Measurements from ENCODE around the gene CDCA3. TPM values are rescaled to one million over a fixed set of nuclear protein-coding genes. Genes with fewer than 3 reads are reported as not detected.
A peak's percentile ranks its signal among the peaks of the same experiment; 100 is the strongest.
"Not testable (repeated sequence)": the region's sequence is repeated elsewhere in the genome, so short reads cannot be mapped to it uniquely, and the experiment has no call there.

The CDCA3 gene
- 27.2 and 32.5 TPM in 2 replicates for total RNA-seq

DNA sequence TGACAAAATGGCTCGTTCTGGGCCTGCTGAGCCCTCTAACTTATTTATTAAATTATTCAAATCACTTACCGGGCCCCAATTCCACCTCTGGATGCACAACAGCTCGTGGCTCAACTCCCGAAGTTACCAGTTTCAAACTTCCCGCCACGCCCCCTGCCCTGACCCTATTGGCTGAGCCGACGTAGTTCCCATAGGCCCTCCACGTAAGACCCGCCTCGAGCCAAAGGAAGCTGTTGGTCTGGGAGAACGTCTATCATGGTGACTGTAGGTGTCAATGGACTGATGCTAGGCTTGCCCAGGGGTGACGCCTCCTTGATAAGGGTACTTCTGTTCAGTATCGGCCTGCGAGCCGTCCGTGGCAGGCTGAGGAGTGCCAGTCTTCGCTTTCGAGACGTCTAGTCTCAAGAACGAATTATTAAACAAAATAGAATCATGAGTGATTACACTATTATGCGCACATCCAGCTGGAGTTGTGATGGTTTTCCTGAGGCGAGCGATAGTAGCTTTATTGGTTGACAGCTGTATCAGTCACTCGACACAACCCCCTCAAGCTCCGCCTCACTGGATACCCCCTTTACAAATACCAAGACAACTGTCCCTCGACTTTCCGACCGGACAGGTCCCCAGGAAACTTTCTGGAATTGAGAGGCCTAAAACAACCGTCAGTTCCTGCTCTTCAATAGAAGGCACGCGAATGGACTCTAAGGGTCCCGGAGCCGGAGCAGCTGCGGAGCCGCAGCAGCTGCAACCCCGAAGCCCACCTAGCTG lies at the start of gene CDCA3:
TSS of gene CDCA3 (minus strand) at position 134 of the 768 bp plus-strand sequence. CDS start 334 bp downstream, outside the sequence.
- H3K4me1 Mint-ChIP-seq (ENCODE audit: low read depth) = peaks cover 50% of the 10 kb centered on the region
- intact Hi-C loops (cut with micrococcal nuclease) = loop anchor here (1.0 to 5.0 kb wide), 7 partner anchors 26 to 358 kb away; partner anchors contain the start of genes C1RL, CD4, GAPDH and MRPL51
- H3K4me3 Mint-ChIP-seq = peak within 1 kb of the TSS; percentile 91
- no peaks in the 10 kb centered on the region for H3K9me3 Mint-ChIP-seq
- H3K27ac Mint-ChIP-seq = peak within 1 kb of the TSS; percentile 96
- peak; percentile 90 for DNase-seq (ENCODE audit: low spot score)
- peaks cover 29% of the 10 kb centered on the region for H3K36me3 Mint-ChIP-seq (ENCODE audit: low read depth)
- H3K27me3 Mint-ChIP-seq (ENCODE audit: insufficient read depth) = peaks cover 2% of the 10 kb centered on the region

GRCh38 chr12:6899837-6900519 lies 48.9 kb upstream of the CDCA3 start:
- peaks cover 11% of the 10 kb centered on the region for H3K4me1 Mint-ChIP-seq (ENCODE audit: low read depth)

GRCh38 chr12:6899427-6899826 lies 48.3 kb upstream of the CDCA3 start:
- no peak overlapping the region for H3K4me3 Mint-ChIP-seq
- no peaks in the 10 kb centered on the region for H3K27me3 Mint-ChIP-seq (ENCODE audit: insufficient read depth)
- peaks cover 11% of the 10 kb centered on the region for H3K4me1 Mint-ChIP-seq (ENCODE audit: low read depth)
- peaks cover 1% of the 10 kb centered on the region for H3K36me3 Mint-ChIP-seq (ENCODE audit: low read depth)
- no peak overlapping the region for H3K27ac Mint-ChIP-seq
- intact Hi-C loops (cut with micrococcal nuclease) = no loop called here
- no peaks in the 10 kb centered on the region for H3K9me3 Mint-ChIP-seq
- no peak for DNase-seq (ENCODE audit: low spot score)

More at GRCh38 chr12:6899837-6900519, 48.9 kb upstream of the CDCA3 start:
- no peak for DNase-seq (ENCODE audit: low spot score)
- intact Hi-C loops (cut with micrococcal nuclease) = loop anchor here (1.0 kb wide), 1 partner anchor 9 kb away; no protein-coding TSS in a partner anchor
- H3K9me3 Mint-ChIP-seq = no peaks in the 10 kb centered on the region
- peaks cover 1% of the 10 kb centered on the region for H3K36me3 Mint-ChIP-seq (ENCODE audit: low read depth)
- no peaks in the 10 kb centered on the region for H3K27me3 Mint-ChIP-seq (ENCODE audit: insufficient read depth)
- peak overlapping the region; percentile 16 for H3K27ac Mint-ChIP-seq
- no peak overlapping the region for H3K4me3 Mint-ChIP-seq

- intact Hi-C loops (cut with micrococcal nuclease) = no loop called here
- Mint-ChIP-seq H3K4me1 (ENCODE audit: low read depth) (peaks cover 16% of the 10 kb centered on the region), H3K36me3 (ENCODE audit: low read depth) (peaks cover 1% of the 10 kb centered on the region), H3K4me3 (no peak overlapping the region), H3K27ac (no peak overlapping the region), H3K9me3 (no peaks in the 10 kb centered on the region), H3K27me3 (ENCODE audit: insufficient read depth) (no peaks in the 10 kb centered on the region)
- no peak for DNase-seq (ENCODE audit: low spot score)
Measured at GRCh38 chr12:6896846-6897435, 45.9 kb upstream of the CDCA3 start.

DNA sequence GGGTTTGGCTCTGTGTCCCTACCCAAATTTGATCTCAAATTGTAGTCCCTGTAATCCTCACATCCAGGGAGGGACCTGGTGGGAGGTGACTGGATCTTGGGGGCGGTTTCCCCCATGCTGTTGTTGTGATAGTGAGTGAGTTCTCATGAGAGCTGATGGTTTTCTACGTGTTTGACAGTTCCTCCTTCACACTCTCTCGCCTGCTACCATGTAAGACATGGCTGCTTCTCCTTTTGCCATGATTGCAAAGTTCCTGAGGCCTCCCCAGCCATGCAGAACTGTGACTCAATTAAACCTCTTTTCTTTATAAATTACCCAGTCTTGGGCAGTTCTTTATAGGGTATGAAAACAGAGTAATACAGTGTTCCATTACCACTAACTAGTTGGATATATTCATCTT lies 43.2 kb upstream of the CDCA3 start:
- Mint-ChIP-seq H3K4me1 (ENCODE audit: low read depth) (peaks cover 20% of the 10 kb centered on the region), H3K27me3 (ENCODE audit: insufficient read depth) (no peaks in the 10 kb centered on the region), H3K27ac (no peak overlapping the region), H3K36me3 (ENCODE audit: low read depth) (peaks cover 1% of the 10 kb centered on the region), H3K9me3 (no peaks in the 10 kb centered on the region), H3K4me3 (no peak overlapping the region)
- intact Hi-C loops (cut with micrococcal nuclease) = loop anchor here (5.0 kb wide), 1 partner anchor 402 kb away; the partner anchor contains the start of genes MRPL51 and NCAPD2
- no peak for DNase-seq (ENCODE audit: low spot score)

DNA sequence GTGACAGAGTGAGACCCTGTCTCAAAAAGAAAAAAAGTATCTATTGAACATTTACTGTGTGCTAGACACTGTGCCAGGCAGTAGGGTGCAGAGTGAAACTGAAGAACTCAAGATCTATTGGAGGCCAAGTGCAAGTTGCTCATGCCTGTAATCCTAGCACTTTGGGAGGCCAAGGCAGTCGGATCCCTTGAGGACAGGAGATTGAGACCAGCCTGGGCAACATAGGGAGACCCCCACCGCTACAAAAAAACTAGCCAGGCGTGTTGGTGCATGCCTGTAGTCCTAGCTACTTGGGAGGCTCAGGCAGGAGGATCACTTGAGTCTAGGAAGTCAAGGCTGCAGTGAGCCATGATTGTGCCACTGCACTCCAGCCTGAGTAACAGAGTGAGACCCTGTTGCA lies 41.6 kb upstream of the CDCA3 start:
- not testable (repeated sequence) for H3K27me3 Mint-ChIP-seq (ENCODE audit: insufficient read depth); H3K9me3 Mint-ChIP-seq; DNase-seq (ENCODE audit: low spot score); H3K36me3 Mint-ChIP-seq (ENCODE audit: low read depth)
- Mint-ChIP-seq H3K4me3 (peak overlapping the region; percentile 33), H3K4me1 (ENCODE audit: low read depth) (peaks cover 19% of the 10 kb centered on the region), H3K27ac (peak overlapping the region; percentile 70)
- intact Hi-C loops (cut with micrococcal nuclease) = loop anchor here (5.0 kb wide), 1 partner anchor 400 kb away; the partner anchor contains the start of genes MRPL51 and NCAPD2

DNA sequence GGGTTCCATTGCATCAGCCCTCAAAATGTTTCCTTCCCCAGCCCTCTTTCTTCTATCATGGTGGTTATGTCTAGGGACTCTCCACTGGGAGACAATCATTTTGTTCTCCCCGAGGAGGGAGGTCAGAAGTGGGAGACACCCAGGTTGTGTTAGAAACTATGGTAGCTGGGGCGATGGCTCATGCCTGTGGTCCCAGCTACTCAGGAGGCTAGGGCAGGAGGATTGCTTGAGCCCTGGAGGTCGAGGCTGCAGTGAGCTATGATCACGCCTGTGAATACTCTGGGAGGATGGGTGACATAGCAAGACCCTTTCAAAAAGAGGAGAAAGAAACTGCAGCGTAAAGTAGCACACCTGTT lies 40.5 kb upstream of the CDCA3 start:
- Mint-ChIP-seq H3K27me3 (ENCODE audit: insufficient read depth) (no peaks in the 10 kb centered on the region), H3K4me3 (peak overlapping the region; percentile 84), H3K27ac (peak overlapping the region; percentile 95), H3K4me1 (ENCODE audit: low read depth) (peaks cover 19% of the 10 kb centered on the region), H3K9me3 (no peaks in the 10 kb centered on the region), H3K36me3 (ENCODE audit: low read depth) (peaks cover 5% of the 10 kb centered on the region)
- DNase-seq (ENCODE audit: low spot score) = no peak
- intact Hi-C loops (cut with micrococcal nuclease) = loop anchor here (1.0 to 5.0 kb wide), 12 partner anchors 9 to 399 kb away; partner anchors contain the start of genes CHD4, COPS7A, EMG1 and ENO2

DNA sequence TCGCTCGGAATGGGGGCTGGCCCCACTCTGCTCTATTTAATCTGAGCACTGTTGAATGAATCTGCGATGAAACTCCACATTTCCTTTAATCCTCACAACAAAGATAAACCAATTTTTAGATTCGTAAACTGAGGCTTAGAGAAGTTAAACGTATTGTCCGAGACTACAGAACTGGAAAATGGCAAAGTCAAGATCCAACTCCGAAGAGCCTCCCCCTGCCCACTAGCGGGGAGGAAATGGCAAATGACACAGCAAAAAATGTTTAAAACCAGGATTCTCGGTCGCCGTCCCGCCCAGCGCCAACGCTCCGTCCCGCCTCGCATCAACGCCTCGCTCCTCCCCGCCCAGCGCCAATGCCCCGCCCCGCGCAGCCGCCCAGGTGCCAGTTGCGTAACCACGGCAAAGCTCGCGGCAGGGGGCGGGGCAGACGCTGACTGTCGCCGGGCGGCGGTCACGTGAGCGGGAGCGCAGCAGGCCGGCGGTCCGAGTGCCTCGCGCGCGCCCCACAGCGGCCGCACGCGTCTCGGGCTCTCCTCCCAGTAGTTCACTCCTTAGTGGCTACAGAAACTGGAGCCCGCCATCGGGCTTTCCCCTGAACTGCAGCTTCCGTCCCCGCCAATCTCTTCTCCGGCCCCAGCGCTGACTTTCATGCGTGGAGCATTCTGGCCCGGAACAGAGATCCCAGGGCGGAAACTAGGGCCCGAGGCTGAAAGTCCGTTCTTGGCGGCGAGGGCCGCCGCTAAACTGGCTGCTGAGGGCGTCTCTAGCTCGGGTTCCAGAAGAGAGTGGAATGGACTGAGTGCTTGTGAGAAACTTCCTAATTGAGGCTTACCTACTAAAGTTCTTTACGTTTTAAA lies 39.9 kb upstream of the CDCA3 start:
- intact Hi-C loops (cut with micrococcal nuclease) = loop anchor here (1.0 to 5.0 kb wide), 12 partner anchors 9 to 399 kb away; partner anchors contain the start of genes CHD4, COPS7A, EMG1 and ENO2
- Mint-ChIP-seq H3K36me3 (ENCODE audit: low read depth) (peaks cover 5% of the 10 kb centered on the region), H3K4me1 (ENCODE audit: low read depth) (peaks cover 19% of the 10 kb centered on the region), H3K4me3 (peak overlapping the region; percentile 84), H3K27me3 (ENCODE audit: insufficient read depth) (no peaks in the 10 kb centered on the region), H3K27ac (peak overlapping the region; percentile 95), H3K9me3 (no peaks in the 10 kb centered on the region)
- peak; percentile 98 for DNase-seq (ENCODE audit: low spot score)

DNA sequence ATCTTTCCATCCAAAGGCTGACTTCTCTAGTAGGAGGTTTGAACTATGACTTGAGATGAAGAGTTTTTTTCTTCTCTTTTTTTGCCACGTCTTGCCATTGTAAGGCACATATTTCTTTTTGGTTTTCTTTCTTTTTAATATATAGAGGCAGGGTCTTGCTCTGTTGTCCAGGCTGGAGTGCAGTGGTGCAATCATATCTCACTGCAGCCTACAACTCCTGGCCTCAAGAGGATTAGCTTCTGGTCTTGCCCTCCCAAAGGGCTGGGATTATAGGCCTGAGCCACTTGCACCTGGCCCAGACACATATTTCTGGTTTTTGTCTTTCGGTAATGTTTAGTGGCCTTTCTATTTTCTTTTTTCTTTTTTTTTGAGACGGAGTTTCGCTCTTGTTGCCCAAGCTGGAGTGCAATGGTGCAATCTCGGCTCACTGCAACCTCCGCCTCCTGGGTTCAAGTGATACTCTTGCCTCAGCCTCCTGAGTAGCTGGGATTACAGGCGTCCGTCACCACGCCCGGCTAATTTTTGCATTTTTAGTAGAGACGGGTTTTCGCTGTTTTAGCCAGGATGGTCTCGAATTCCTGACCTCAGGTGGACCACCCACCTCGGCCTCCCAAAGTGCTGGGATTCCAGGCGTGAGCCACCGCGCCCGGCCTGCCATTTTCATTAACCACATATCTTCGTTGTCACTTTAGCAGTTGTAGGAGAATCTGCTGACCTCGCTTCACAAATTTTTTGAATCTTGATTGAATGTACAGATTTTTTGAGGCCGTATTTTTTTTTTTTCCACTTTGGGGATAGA lies 38.9 kb upstream of the CDCA3 start:
- not testable (repeated sequence) for H3K27me3 Mint-ChIP-seq (ENCODE audit: insufficient read depth); DNase-seq (ENCODE audit: low spot score); H3K9me3 Mint-ChIP-seq; H3K36me3 Mint-ChIP-seq (ENCODE audit: low read depth)
- Mint-ChIP-seq H3K27ac (peak overlapping the region; percentile 87), H3K4me1 (ENCODE audit: low read depth) (peaks cover 19% of the 10 kb centered on the region), H3K4me3 (peak overlapping the region; percentile 84)
- intact Hi-C loops (cut with micrococcal nuclease) = loop anchor here (2.0 to 5.0 kb wide), 2 partner anchors 53 to 398 kb away; partner anchors contain the start of genes MRPL51, NCAPD2 and RNU7-1

DNA sequence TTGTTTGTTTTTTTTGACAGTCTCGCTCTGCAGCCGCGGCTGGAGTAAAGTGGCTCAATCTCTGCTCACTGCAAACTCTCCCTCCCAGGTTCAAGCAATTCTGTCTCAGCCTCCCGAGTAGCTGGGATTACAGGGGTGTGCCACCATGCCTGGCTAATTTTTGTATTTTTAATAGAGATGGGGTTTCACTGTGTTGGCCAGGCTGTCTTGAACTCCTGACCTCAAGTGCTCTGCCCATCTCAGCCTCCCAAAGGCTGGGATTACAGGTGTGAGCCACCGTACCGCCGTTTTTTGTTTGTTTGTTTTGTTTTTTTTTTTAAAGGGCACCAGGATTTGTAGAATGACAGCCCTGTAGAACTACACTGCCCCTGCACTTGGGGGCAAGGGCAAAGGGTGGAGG lies 37.7 kb upstream of the CDCA3 start:
- H3K36me3 Mint-ChIP-seq (ENCODE audit: low read depth) = peaks cover 14% of the 10 kb centered on the region
- H3K4me3 Mint-ChIP-seq; H3K9me3 Mint-ChIP-seq; H3K27ac Mint-ChIP-seq; intact Hi-C loops (cut with micrococcal nuclease); H3K27me3 Mint-ChIP-seq (ENCODE audit: insufficient read depth); DNase-seq (ENCODE audit: low spot score): not testable (repeated sequence)
- peaks cover 19% of the 10 kb centered on the region for H3K4me1 Mint-ChIP-seq (ENCODE audit: low read depth)

DNA sequence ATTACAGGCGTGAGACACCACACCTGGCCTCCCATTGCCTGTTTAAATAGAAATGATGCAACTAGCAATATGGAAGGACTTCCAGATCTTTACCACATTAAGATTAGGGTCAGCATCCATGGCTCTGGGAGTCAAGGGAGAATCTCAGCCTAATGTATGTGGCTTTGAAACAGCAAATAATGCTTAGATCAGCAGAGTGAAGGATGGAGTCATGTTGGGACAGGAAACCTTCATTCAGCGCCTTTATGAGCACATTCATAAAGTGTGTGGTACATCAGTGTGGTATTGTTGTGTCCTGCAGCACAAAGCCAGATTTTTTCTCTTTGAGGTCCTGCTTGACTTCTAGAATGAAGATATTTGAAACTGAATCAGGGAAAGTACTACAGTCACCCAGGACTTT lies 37.3 kb upstream of the CDCA3 start:
- DNase-seq (ENCODE audit: low spot score) = no peak
- Mint-ChIP-seq H3K4me1 (ENCODE audit: low read depth) (peaks cover 19% of the 10 kb centered on the region), H3K27me3 (ENCODE audit: insufficient read depth) (no peaks in the 10 kb centered on the region), H3K9me3 (no peaks in the 10 kb centered on the region), H3K27ac (no peak overlapping the region), H3K36me3 (ENCODE audit: low read depth) (peaks cover 15% of the 10 kb centered on the region), H3K4me3 (no peak overlapping the region)
- intact Hi-C loops (cut with micrococcal nuclease) = no loop called here

Measured in activated T-helper 1 cell treated with anti-CD3 and anti-CD28 coated beads, Interleukin-12 subunit alpha, Interleukin-12 subunit beta, Interleukin-2, Interleukin-4 antibody, amounts not matched to agents 30 ng/mL and 10 ng/mL and 1 ng/mL, durations not matched to agents 14 hours and 24 hours and 36 hours (primary cell).